ENCODE results near the gene SAMD4A. TPM values are rescaled to one million over a fixed set of nuclear protein-coding genes. Genes with fewer than 3 reads are reported as not detected.
A peak's percentile ranks its signal among the peaks of the same experiment; 100 is the strongest.

Gene SAMD4A
- total and polyA plus RNA-seq, 7 experiments from 2014 or later, result 0.73 to 5.7 (median 1.7) TPM; not detected in 2

DNA sequence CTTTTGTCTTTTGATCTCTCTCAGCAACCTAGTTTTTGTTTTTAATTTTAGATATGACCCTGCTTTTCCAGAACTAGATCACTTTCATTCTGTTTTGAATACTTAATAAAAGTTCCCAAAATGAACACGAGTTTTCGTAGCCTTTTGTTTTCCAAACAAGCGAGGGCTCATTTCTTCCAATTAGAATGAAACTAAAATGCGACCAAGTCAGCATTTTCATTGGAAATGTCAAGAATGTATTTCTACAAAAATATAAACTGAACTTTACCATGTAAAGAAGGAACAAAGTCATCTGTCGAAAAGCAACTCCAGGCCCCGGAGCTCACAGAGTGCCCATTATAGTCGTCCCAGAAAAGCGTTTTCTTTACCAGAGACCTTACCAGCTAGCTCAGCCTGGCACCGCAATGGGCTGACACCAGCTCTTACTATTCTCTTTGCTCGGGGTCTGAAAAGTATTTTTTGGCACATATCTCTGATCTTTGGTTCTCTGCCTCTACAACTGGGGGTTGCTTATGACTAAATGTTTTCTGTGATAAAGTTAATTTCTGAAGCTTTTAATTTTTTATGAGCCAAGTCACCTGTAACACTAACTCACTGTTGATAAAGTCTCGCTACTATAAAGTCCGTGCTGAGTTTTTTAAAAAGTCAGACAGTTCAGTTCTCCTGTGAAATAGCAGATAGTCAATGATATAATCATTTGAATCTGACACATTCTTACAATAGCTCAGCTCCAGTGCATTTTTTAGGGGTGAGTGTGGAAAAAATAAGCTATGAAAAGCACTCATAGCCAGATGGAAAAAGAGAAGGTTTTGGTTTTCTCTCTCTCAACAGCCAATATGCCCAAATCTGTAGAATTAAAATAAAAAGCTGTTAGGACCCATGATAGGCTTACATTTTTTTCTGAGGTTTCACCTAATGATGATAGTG is 43.4 kb downstream of the SAMD4A start:
- Histone ChIP-seq H3K27me3 (ENCODE audit: control insufficient read depth in 2 of 2, insufficient read depth in 2 of 2, low read length in 2 of 2) (no peaks in the 10 kb centered on the region), H3K27ac (ENCODE audit: low read depth, low read length) (no peak overlapping the region), H3K36me3 (ENCODE audit: control insufficient read depth in 2 of 3, insufficient read depth in 3 of 3, low read length in 3 of 3) (no peaks in the 10 kb centered on the region), H3K4me1 (ENCODE audit: control insufficient read depth in 2 of 2, insufficient read depth in 2 of 2, low read length in 2 of 2) (no peaks in the 10 kb centered on the region), H3K9me3 (ENCODE audit: control insufficient read depth in 2 of 3, low read length in 3 of 3) (no peaks in the 10 kb centered on the region), H3K4me3 (ENCODE audit: low read length) (no peak overlapping the region)
- ATAC-seq (no peak), DNase-seq (no peak)
- intact Hi-C loops (cut with micrococcal nuclease), result no loop called here
- Mint-ChIP-seq H3K4me1 (peaks cover 0 to 1% (median 0%) of the 10 kb centered on the region in 7 donors), H3K27ac (no peak overlapping the region), H3K9me3 (peaks cover 0 to 3% (median 0%) of the 10 kb centered on the region in 11 donors), H3K36me3 (peaks cover 0 to 3% (median 0%) of the 10 kb centered on the region in 5 donors), H3K27me3 (peaks cover 0 to 9% (median 7%) of the 10 kb centered on the region in 5 donors), H3K4me3 (no peak overlapping the region)
- POLR2A ChIA-PET, result no interaction called here
- CTCF ChIA-PET, result no interaction called here

DNA sequence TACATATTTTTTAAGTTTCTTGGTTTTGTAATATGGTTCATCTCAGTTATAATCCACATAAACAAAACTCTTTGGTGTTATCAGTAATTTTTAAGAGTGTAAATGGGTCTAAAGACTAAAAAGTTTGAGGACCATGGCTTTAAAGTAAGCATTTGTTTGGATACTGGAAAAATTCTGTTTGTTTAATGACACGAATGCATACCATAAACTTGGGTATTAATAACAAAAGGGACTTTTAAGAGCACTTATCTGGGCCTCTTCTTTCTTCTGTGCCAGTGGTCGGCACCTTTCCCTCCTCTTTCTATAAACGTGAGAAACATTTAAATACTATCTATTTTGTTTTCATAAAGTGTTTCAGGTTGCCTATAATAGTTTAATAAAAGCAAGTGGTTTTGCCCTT is 47.4 kb downstream of the SAMD4A start:
- ATAC-seq (no peak), DNase-seq (no peak)
- no peaks in the 10 kb centered on the region for H3K27me3 ChIP-seq (ENCODE audit: control insufficient read depth in 2 of 2, insufficient read depth in 2 of 2, low read length in 2 of 2)
- CTCF ChIA-PET, result no interaction called here
- Mint-ChIP-seq H3K4me3 (no peak overlapping the region), H3K4me1 (peaks cover 0 to 6% (median 0%) of the 10 kb centered on the region in 7 donors), H3K27ac (no peak overlapping the region), H3K9me3 (no peaks in the 10 kb centered on the region), H3K27me3 (peaks cover 0 to 4% (median 0%) of the 10 kb centered on the region in 5 donors), H3K36me3 (no peaks in the 10 kb centered on the region)
- H3K36me3 ChIP-seq (ENCODE audit: control insufficient read depth in 2 of 3, insufficient read depth in 3 of 3, low read length in 3 of 3), result no peaks in the 10 kb centered on the region
- POLR2A ChIA-PET, result no interaction called here
- intact Hi-C loops (cut with micrococcal nuclease), result no loop called here
- no peak overlapping the region for H3K4me3 ChIP-seq (ENCODE audit: low read length)
- H3K27ac ChIP-seq (ENCODE audit: low read depth, low read length), result no peak overlapping the region
- no peaks in the 10 kb centered on the region for H3K4me1 ChIP-seq (ENCODE audit: control insufficient read depth in 2 of 2, insufficient read depth in 2 of 2, low read length in 2 of 2)
- no peaks in the 10 kb centered on the region for H3K9me3 ChIP-seq (ENCODE audit: control insufficient read depth in 2 of 3, low read length in 3 of 3)

DNA sequence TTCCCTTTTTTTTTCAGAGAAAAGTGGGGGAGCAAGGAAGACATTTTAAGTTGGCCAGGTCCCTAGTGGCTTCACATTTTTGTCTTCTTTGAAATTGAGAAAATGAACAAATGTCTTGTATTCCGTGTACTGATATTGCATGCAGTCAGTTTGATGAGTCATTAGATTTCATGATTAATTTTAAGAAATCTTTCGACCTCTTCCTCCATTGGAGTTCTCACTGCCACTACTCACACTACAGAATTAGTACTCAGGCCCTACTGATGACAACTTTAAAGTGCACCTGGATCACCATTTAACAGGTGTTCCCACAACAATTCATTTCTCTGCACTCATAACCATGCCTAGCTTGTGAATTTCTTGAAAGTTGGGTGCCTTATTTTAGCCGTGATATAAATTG is 50.5 kb downstream of the SAMD4A start:
- DNase-seq (no peak), ATAC-seq (no peak)
- Histone ChIP-seq H3K36me3 (ENCODE audit: control insufficient read depth in 2 of 3, insufficient read depth in 3 of 3, low read length in 3 of 3) (no peaks in the 10 kb centered on the region), H3K4me3 (ENCODE audit: low read length) (no peak overlapping the region), H3K27me3 (ENCODE audit: control insufficient read depth in 2 of 2, insufficient read depth in 2 of 2, low read length in 2 of 2) (no peaks in the 10 kb centered on the region), H3K27ac (ENCODE audit: low read depth, low read length) (no peak overlapping the region), H3K4me1 (ENCODE audit: control insufficient read depth in 2 of 2, insufficient read depth in 2 of 2, low read length in 2 of 2) (no peaks in the 10 kb centered on the region), H3K9me3 (ENCODE audit: control insufficient read depth in 2 of 3, low read length in 3 of 3) (no peaks in the 10 kb centered on the region)
- intact Hi-C loops (cut with micrococcal nuclease), result no loop called here
- peaks cover 0 to 4% (median 0%) of the 10 kb centered on the region in 5 donors for H3K27me3 Mint-ChIP-seq
- CTCF ChIA-PET, result no interaction called here
- H3K4me1 Mint-ChIP-seq, result peaks cover 0 to 8% (median 0%) of the 10 kb centered on the region in 7 donors
- no peak overlapping the region for H3K27ac Mint-ChIP-seq
- peaks cover 0 to 8% (median 0%) of the 10 kb centered on the region in 11 donors for H3K9me3 Mint-ChIP-seq
- H3K4me3 Mint-ChIP-seq, result no peak overlapping the region
- POLR2A ChIA-PET, result no interaction called here
- H3K36me3 Mint-ChIP-seq, result peaks cover 0 to 7% (median 0%) of the 10 kb centered on the region in 5 donors

DNA sequence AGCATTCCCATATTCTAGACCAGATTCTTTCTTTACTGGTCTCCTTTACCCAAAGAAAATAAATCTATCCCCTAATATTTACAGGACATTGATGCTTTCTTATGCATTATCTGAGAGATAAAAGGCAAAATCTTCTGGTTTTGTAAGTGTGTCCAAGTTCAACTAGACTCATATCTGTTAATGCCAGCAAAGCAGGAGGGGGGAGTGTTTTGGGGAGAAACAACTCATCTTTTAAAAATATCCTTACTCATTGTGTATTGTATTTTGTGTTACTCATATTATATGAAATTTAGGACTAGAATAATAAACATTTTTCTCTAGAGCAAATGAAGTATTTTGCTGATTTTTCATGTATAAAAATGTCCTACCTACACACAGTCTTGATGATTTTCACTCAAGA is 54.8 kb downstream of the SAMD4A start:
- intact Hi-C loops (cut with micrococcal nuclease), result no loop called here
- DNase-seq (no peak), ATAC-seq (no peak)
- POLR2A ChIA-PET, result no interaction called here
- Mint-ChIP-seq H3K27ac (peak overlapping the region in 1 of 9 donors; percentile 14), H3K36me3 (peaks cover 0 to 13% (median 0%) of the 10 kb centered on the region in 5 donors), H3K9me3 (peaks cover 0 to 10% (median 0%) of the 10 kb centered on the region in 11 donors), H3K27me3 (no peaks in the 10 kb centered on the region), H3K4me1 (peaks cover under 1 to 22% (median 3%) of the 10 kb centered on the region in 7 donors), H3K4me3 (no peak overlapping the region)
- no peak overlapping the region for H3K27ac ChIP-seq (ENCODE audit: low read depth, low read length)
- H3K27me3 ChIP-seq (ENCODE audit: control insufficient read depth in 2 of 2, insufficient read depth in 2 of 2, low read length in 2 of 2), result no peaks in the 10 kb centered on the region
- H3K4me3 ChIP-seq (ENCODE audit: low read length), result no peak overlapping the region
- CTCF ChIA-PET, result no interaction called here
- H3K36me3 ChIP-seq (ENCODE audit: control insufficient read depth in 2 of 3, insufficient read depth in 3 of 3, low read length in 3 of 3), result no peaks in the 10 kb centered on the region
- H3K9me3 ChIP-seq (ENCODE audit: control insufficient read depth in 2 of 3, low read length in 3 of 3), result no peaks in the 10 kb centered on the region
- peaks cover 0 to 3% of the 10 kb centered on the region in 2 donors for H3K4me1 ChIP-seq (ENCODE audit: control insufficient read depth in 2 of 2, insufficient read depth in 2 of 2, low read length in 2 of 2)

DNA sequence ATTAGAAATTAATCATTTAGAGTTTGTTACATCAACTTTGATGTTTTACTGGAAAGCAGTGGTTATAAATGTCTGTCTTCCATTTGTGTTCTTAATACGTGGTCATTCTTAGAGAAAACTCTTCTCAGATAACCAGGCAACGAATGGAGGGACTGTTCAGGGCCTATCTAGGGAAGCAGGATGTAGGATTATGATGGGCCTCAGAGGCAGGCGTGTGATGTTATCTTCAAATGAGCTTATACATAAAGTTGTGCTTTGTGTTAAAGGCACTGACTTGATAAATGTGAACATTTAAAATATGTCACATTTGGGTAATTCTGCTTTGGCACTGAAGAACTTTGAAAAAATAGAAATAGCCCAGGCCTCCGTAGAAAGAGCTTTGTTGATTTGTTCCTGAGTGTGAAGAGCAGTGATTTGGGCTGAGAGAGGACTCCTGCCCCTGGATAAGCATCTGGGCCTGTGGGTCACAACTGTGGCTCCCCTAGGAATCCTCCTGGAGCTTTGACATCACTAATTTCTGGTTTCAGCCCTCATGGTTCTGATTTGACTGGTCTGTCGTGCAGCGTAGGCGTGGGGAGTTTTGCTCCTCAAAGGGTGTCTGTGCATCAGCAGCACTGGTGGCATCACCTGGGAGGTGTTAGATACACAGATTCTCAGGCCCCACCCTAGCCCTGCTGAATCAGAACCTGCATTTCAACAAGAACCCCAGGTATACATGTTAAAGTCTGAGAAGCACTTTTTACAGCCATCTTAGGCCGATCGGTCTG is 55.4 kb downstream of the SAMD4A start:
- Histone ChIP-seq H3K27me3 (ENCODE audit: control insufficient read depth in 2 of 2, insufficient read depth in 2 of 2, low read length in 2 of 2) (no peaks in the 10 kb centered on the region), H3K36me3 (ENCODE audit: control insufficient read depth in 2 of 3, insufficient read depth in 3 of 3, low read length in 3 of 3) (no peaks in the 10 kb centered on the region), H3K9me3 (ENCODE audit: control insufficient read depth in 2 of 3, low read length in 3 of 3) (no peaks in the 10 kb centered on the region), H3K4me3 (ENCODE audit: low read length) (no peak overlapping the region), H3K27ac (ENCODE audit: low read depth, low read length) (no peak overlapping the region), H3K4me1 (ENCODE audit: control insufficient read depth in 2 of 2, insufficient read depth in 2 of 2, low read length in 2 of 2) (peaks cover 6 to 10% of the 10 kb centered on the region in 2 donors)
- CTCF ChIA-PET, result interaction anchor here (0.6 kb wide), 1 partner anchor 58 kb away, joined by 3 read pairs; no protein-coding TSS in a partner anchor
- peaks cover 0 to 14% (median 0%) of the 10 kb centered on the region in 5 donors for H3K36me3 Mint-ChIP-seq
- peaks cover 0 to 10% (median 0%) of the 10 kb centered on the region in 11 donors for H3K9me3 Mint-ChIP-seq
- DNase-seq (peak in 1 of 9 donors; percentile 51), ATAC-seq (no peak)
- H3K27ac Mint-ChIP-seq, result no peak overlapping the region
- H3K4me1 Mint-ChIP-seq, result peaks cover 7 to 26% (median 10%) of the 10 kb centered on the region in 7 donors
- no peaks in the 10 kb centered on the region for H3K27me3 Mint-ChIP-seq
- H3K4me3 Mint-ChIP-seq, result no peak overlapping the region
- POLR2A ChIA-PET, result no interaction called here
- intact Hi-C loops (cut with micrococcal nuclease), result no loop called here

DNA sequence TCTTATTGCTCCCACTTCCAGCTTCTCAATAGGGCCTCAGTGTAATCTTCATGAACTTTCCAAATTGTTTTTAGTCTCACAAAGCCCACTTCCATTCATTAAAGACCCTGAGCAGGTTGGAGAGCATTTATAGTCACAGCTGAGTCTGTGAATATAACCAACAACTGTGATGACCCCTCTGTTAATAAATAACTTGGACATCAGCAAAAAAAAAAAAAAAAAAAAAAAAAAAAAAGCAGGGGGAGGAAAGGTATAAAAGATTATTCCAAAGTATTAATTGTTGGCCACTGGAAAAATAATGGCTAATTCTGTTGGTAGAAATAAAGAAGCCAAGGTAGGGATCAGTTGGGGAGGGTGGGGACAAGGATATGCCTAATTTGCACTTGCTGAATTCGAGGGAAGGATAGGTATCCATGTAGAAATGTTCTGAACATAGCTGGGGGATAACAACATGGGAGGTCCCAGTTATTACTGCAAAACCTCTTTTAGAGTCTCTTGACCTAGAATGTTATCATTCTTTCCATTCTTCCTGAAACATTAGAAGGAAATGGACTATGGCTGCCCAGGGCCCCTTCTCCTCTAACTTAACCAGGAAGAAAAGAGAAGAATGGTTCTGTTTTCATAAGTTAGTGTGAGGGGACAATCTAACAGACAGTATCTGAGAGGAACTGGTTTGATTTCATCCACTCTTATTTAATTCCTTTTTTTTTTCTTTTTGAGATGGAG is 56.5 kb downstream of the SAMD4A start:
- ChIA-PET CTCF (interaction anchor here (0.6 kb wide), 1 partner anchor 59 kb away, joined by 3 read pairs; no protein-coding TSS in a partner anchor), POLR2A (no interaction called here)
- H3K4me3 ChIP-seq (ENCODE audit: low read length), result no peak overlapping the region
- peaks cover 15 to 19% of the 10 kb centered on the region in 2 donors for H3K4me1 ChIP-seq (ENCODE audit: control insufficient read depth in 2 of 2, insufficient read depth in 2 of 2, low read length in 2 of 2)
- H3K9me3 Mint-ChIP-seq, result peaks cover 0 to 10% (median 0%) of the 10 kb centered on the region in 11 donors
- DNase-seq, result no peak
- H3K9me3 ChIP-seq (ENCODE audit: control insufficient read depth in 2 of 3, low read length in 3 of 3), result no peaks in the 10 kb centered on the region
- no peaks in the 10 kb centered on the region for H3K36me3 ChIP-seq (ENCODE audit: control insufficient read depth in 2 of 3, insufficient read depth in 3 of 3, low read length in 3 of 3)
- H3K27me3 Mint-ChIP-seq, result no peaks in the 10 kb centered on the region
- peaks cover 17 to 33% (median 20%) of the 10 kb centered on the region in 7 donors for H3K4me1 Mint-ChIP-seq
- peaks cover 0 to 14% (median 0%) of the 10 kb centered on the region in 5 donors for H3K36me3 Mint-ChIP-seq
- intact Hi-C loops (cut with micrococcal nuclease), result no loop called here
- H3K27me3 ChIP-seq (ENCODE audit: control insufficient read depth in 2 of 2, insufficient read depth in 2 of 2, low read length in 2 of 2), result no peaks in the 10 kb centered on the region
- ATAC-seq, result no peak
- no peak overlapping the region for H3K27ac ChIP-seq (ENCODE audit: low read depth, low read length)
- no peak overlapping the region for H3K27ac Mint-ChIP-seq
- no peak overlapping the region for H3K4me3 Mint-ChIP-seq
